GM12891 (cell line): ENCODE data around the gene IQCH.

Source experiments
- PAX5 ChIP-seq: IDR thresholded peaks from 2 replicates; pipeline ENCODE4 v1.6.1; 2011; ENCODE audit warnings: low read length, moderate library complexity, mild to moderate bottlenecking; ENCODE audit not compliant: insufficient read depth, severe bottlenecking
- POLR2A ChIP-seq: IDR thresholded peaks from 2 replicates; pipeline ENCODE4 v1.6.1; 2011; ENCODE audit warnings: low read depth, low read length, control low read depth
- POLR2AphosphoS5 ChIP-seq: IDR thresholded peaks from 2 replicates; pipeline ENCODE4 v1.6.1; 2011; ENCODE audit warnings: low read depth, low read length, control low read depth
- POU2F2 ChIP-seq: IDR thresholded peaks from 2 replicates; pipeline ENCODE4 v1.6.1; 2011; ENCODE audit warnings: low read depth, mild to moderate bottlenecking, control low read depth, low read length, moderate library complexity
- SPI1 ChIP-seq: IDR thresholded peaks from 2 replicates; pipeline ENCODE4 v1.6.1; 2011; ENCODE audit warnings: low read depth, low read length, control low read depth
- TAF1 ChIP-seq: IDR thresholded peaks from 2 replicates; pipeline ENCODE4 v1.6.1; 2011; ENCODE audit warnings: low read depth, low read length, control low read depth

DNA sequence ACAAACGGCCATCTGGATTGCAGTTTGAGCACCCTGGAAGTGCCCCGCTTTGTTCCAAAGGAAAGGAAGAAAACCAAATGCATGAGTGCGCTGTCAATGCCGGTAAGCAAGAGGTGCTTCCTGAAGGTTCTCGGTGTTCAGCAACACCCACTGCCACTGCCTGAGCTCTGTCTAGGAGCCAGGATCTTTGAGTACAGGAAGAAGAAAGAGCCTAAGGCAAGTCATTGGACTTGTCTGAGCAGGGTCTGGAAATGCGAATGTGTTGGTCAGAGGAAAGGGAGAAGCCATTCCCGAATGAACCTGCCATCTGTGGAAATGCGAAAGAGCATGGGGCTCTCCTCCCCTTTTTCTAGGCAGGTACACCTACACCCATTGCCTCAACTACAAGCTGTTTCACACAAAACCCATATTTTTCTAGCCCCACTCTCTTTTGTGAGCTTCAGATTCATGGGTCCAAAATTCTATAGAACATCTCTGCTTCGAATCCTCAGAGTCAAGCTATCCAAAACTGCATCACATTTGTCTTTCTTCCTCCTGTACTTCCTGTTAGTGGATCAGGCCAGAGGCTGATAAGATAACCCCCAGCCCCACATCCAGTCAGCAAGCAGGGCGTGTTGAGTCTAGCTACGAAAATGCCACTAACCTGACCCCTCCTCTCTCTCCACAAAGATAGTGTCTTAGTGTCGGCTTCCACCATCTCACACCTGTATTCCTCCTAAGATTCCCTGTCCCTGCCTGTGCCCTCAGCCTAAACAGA is 210.8 kb downstream of the IQCH start:
- TF ChIP-seq POLR2A (no peak), POLR2AphosphoS5 (no peak), POU2F2 (no peak), TAF1 (no peak), PAX5 (no peak), SPI1 (no peak)
